Stimulated activated CD4-positive, alpha-beta T cell treated with anti-CD3 and anti-CD28 coated beads, Interleukin-4, amount 100 ng/mL, for 4 hours (primary cell): Measurements from ENCODE around the gene TNFAIP2.

Source experiments
- DNase-seq, 2 experiments: peaks; one replicate each; pipeline ENCODE4 v3.0.0-alpha.2; 2020

The TNFAIP2 gene

GRCh38 chr14:103094406-103095209 lies 28.7 kb upstream of the TNFAIP2 start, which contains the start of gene EXOC3L4:
Gene EXOC3L4 (plus strand): TSS chr14:103094725. CDS start chr14:103100220, 5,495 bp downstream.
- DNase-seq, result no peak

- no peak for DNase-seq
Measured at GRCh38 chr14:103095210-103095778, 28.0 kb upstream of the TNFAIP2 start.

- no peak for DNase-seq
Measured at GRCh38 chr14:103096387-103096786, 26.9 kb upstream of the TNFAIP2 start.

GRCh38 chr14:103097244-103097993 lies 25.8 kb upstream of the TNFAIP2 start:
- no peak for DNase-seq

- no peak for DNase-seq
Measured at GRCh38 chr14:103097994-103098957, 25.0 kb upstream of the TNFAIP2 start.

GRCh38 chr14:103099081-103099732 lies 24.1 kb upstream of the TNFAIP2 start:
- DNase-seq, result no peak

- DNase-seq, result no peak
Measured at GRCh38 chr14:103099733-103100280, 23.5 kb upstream of the TNFAIP2 start.

- no peak for DNase-seq
Measured at GRCh38 chr14:103100281-103101121, 22.8 kb upstream of the TNFAIP2 start.

- no peak for DNase-seq
Measured at GRCh38 chr14:103101257-103101962, 21.9 kb upstream of the TNFAIP2 start.

GRCh38 chr14:103101963-103102688 lies 21.1 kb upstream of the TNFAIP2 start:
- DNase-seq, result no peak

GRCh38 chr14:103102689-103103260 lies 20.5 kb upstream of the TNFAIP2 start:
- DNase-seq, result no peak

- DNase-seq, result no peak
Measured at GRCh38 chr14:103103461-103104388, 19.5 kb upstream of the TNFAIP2 start.

GRCh38 chr14:103104389-103104653 lies 18.9 kb upstream of the TNFAIP2 start:
- DNase-seq, result no peak

GRCh38 chr14:103104654-103105452 lies 18.4 kb upstream of the TNFAIP2 start:
- DNase-seq, result peak; percentile 60 to 77

- no peak for DNase-seq
Measured at GRCh38 chr14:103105580-103106150, 17.6 kb upstream of the TNFAIP2 start.

- no peak for DNase-seq
Measured at GRCh38 chr14:103107455-103107854, 15.8 kb upstream of the TNFAIP2 start.
